Stomach (tissue), 4 donors: ENCODE measurements around the gene SOWAHA.

ENCODE experiments used
- CTCF ChIP-seq, 7 experiments: fragments of 450-650 bp in 4 of 7; fragments of 200-600 bp in 3 of 7; sonication (generic) in 3 of 7; IDR thresholded peaks; one replicate each; pipeline ENCODE4 v1.5.1; 2016 to 2019; ENCODE audit warnings: antibody characterized with exemption in 7 of 7, control low read depth in 2 of 7, mild to moderate bottlenecking in 1 of 7
- EP300 ChIP-seq: sonication (generic); formaldehyde crosslinking; IDR thresholded peaks from one replicate; pipeline ENCODE4 v1.6.1; 2017; ENCODE audit warnings: antibody characterized with exemption
- POLR2A ChIP-seq, 4 donors: fragments of 450-650 bp; IDR thresholded peaks; one replicate each; pipeline ENCODE4 v1.6.1; 2016; ENCODE audit warnings: antibody characterized with exemption in 4 of 4, control low read depth in 2 of 4, mild to moderate bottlenecking in 1 of 4, moderate library complexity in 1 of 4

- TF ChIP-seq CTCF (IDR thresholded peaks at IDR 0.05): no peak
- no peak for TF ChIP-seq POLR2A (IDR thresholded peaks at IDR 0.05)
- no peak for TF ChIP-seq EP300
These were observed 46.9 kb upstream of the SOWAHA start for GRCh38 chr5:132766020-132766805.
